Natural killer cell (primary cell): ENCODE measurements around the gene P3H3. TPM values are rescaled to one million over a fixed set of nuclear protein-coding genes. Genes with fewer than 3 reads are reported as not detected.
"Not testable (repeated sequence)": the region's sequence is repeated elsewhere in the genome, so short reads cannot be mapped to it uniquely, and the experiment has no call there.

Experiments used
- ATAC-seq, 3 donors: fragments of 150-1000 bp in 2 of 3; fragments of 200-7000 bp in 1 of 3; cut with Tn5 transposase; 1 replicate in 1 of 3; 2 replicates in 2 of 3; pipeline ENCODE4 v1.10.0; 2021; ENCODE audit warnings: mild to moderate bottlenecking in 2 of 3, moderate library complexity in 2 of 3
- DNase-seq, 2 donors: peaks; one replicate each; pipeline versions ENCODE4 v3.0.0 to v3.0.0-alpha.2; 2013 to 2021; ENCODE audit warnings: mixed read lengths in 1 of 2
- H3K27ac ChIP-seq: one replicate; pipeline ENCODE4 v1.5.1; 2013; ENCODE audit warnings: mild to moderate bottlenecking, low read length
- H3K27me3 ChIP-seq: one replicate; pipeline ENCODE4 v1.6.1; 2013; ENCODE audit warnings: low read length; ENCODE audit not compliant: control insufficient read depth, insufficient read depth
- H3K36me3 ChIP-seq: one replicate; pipeline ENCODE4 v1.6.1; 2013; ENCODE audit warnings: low read length; ENCODE audit not compliant: control insufficient read depth, insufficient read depth
- H3K4me1 ChIP-seq: one replicate; pipeline ENCODE4 v1.6.1; 2013; ENCODE audit warnings: low read length; ENCODE audit not compliant: control insufficient read depth, insufficient read depth
- H3K4me3 ChIP-seq: one replicate; pipeline ENCODE4 v1.5.1; 2013; ENCODE audit warnings: low read length
- H3K9me3 ChIP-seq: one replicate; pipeline ENCODE4 v1.6.1; 2013; ENCODE audit warnings: low read length; ENCODE audit not compliant: control insufficient read depth, insufficient read depth
- H3K27ac Mint-ChIP-seq, 2 donors: one replicate each; pipeline ENCODE4 v1.8.0; 2022; ENCODE audit warnings: mild to moderate bottlenecking in 2 of 2, mixed read lengths in 2 of 2, moderate library complexity in 1 of 2
- H3K27me3 Mint-ChIP-seq, 2 donors: one replicate each; pipeline ENCODE4 v1.8.0; 2022; ENCODE audit warnings: low read depth in 2 of 2, mixed read lengths in 2 of 2
- H3K36me3 Mint-ChIP-seq: one replicate; pipeline ENCODE4 v1.8.0; 2022; ENCODE audit warnings: mixed read lengths
- H3K4me1 Mint-ChIP-seq, 2 donors: one replicate each; pipeline ENCODE4 v1.8.0; 2022; ENCODE audit warnings: mixed read lengths in 2 of 2
- H3K4me3 Mint-ChIP-seq: one replicate; pipeline ENCODE4 v1.8.0; 2022; ENCODE audit warnings: mild to moderate bottlenecking, moderate library complexity, mixed read lengths
- H3K9me3 Mint-ChIP-seq, 2 donors: one replicate each; pipeline ENCODE4 v1.8.0; 2022; ENCODE audit warnings: mixed read lengths in 2 of 2
- WGBS: methylation state at CpG from one replicate; pipeline ENCODE4 v1.1.7; 2013; ENCODE audit warnings: missing lambda C conversion rate; ENCODE audit not compliant: insufficient coverage; 5-methylcytosine and 5-hydroxymethylcytosine counted together
- intact Hi-C: fragments of 100-400 bp; cut with micrococcal nuclease; formaldehyde crosslinking; loops from one replicate; pipeline ENCODE4 v1.14.2; 2022
- total RNA-seq, 4 donors: library from RNA; stranded (reverse); fragments of 120-200 nt in 1 of 4; gene quantifications; one replicate each; pipeline versions ENCODE4 v1.2.3 to v1.2.4, GENCODE V29; 2013 to 2022
- TF ChIP-seq, protein P1 (sequence below): fragments of 200-600 bp; IDR thresholded peaks from one replicate; pipeline ENCODE4 v1.8.0; 2022; ENCODE audit warnings: antibody characterized with exemption

The P3H3 gene
- total RNA-seq, 3 donors from 2014 or later (not counting 1 experiment from before 2014, with no cell fraction given): 0.72 to 1.8 TPM; not detected in 1

GRCh38 chr12:6863586-6864321 lies 35.5 kb downstream of the P3H3 start:
- intact Hi-C loops: no loop called here
- no peaks in the 10 kb centered on the region for H3K9me3 ChIP-seq
- no peaks in the 10 kb centered on the region for H3K27me3 Mint-ChIP-seq
- DNase-seq (no peak), ATAC-seq (no peak)
- H3K36me3 Mint-ChIP-seq: peaks cover 6% of the 10 kb centered on the region
- H3K4me1 Mint-ChIP-seq: peaks cover 6 to 12% of the 10 kb centered on the region in 2 donors
- no peaks in the 10 kb centered on the region for H3K9me3 Mint-ChIP-seq
- 97% methylated on average over 13 of the region's 16 CpGs for WGBS
- TF ChIP-seq, protein P1, sequence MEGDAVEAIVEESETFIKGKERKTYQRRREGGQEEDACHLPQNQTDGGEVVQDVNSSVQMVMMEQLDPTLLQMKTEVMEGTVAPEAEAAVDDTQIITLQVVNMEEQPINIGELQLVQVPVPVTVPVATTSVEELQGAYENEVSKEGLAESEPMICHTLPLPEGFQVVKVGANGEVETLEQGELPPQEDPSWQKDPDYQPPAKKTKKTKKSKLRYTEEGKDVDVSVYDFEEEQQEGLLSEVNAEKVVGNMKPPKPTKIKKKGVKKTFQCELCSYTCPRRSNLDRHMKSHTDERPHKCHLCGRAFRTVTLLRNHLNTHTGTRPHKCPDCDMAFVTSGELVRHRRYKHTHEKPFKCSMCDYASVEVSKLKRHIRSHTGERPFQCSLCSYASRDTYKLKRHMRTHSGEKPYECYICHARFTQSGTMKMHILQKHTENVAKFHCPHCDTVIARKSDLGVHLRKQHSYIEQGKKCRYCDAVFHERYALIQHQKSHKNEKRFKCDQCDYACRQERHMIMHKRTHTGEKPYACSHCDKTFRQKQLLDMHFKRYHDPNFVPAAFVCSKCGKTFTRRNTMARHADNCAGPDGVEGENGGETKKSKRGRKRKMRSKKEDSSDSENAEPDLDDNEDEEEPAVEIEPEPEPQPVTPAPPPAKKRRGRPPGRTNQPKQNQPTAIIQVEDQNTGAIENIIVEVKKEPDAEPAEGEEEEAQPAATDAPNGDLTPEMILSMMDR: no peak
- no peak overlapping the region for H3K27ac ChIP-seq
- no peak overlapping the region for H3K4me3 Mint-ChIP-seq
- no peak overlapping the region for H3K4me3 ChIP-seq
- no peak overlapping the region for H3K27ac Mint-ChIP-seq
- H3K27me3 ChIP-seq: no peaks in the 10 kb centered on the region
- H3K36me3 ChIP-seq: peaks cover 44% of the 10 kb centered on the region
- peaks cover 16% of the 10 kb centered on the region for H3K4me1 ChIP-seq

DNA sequence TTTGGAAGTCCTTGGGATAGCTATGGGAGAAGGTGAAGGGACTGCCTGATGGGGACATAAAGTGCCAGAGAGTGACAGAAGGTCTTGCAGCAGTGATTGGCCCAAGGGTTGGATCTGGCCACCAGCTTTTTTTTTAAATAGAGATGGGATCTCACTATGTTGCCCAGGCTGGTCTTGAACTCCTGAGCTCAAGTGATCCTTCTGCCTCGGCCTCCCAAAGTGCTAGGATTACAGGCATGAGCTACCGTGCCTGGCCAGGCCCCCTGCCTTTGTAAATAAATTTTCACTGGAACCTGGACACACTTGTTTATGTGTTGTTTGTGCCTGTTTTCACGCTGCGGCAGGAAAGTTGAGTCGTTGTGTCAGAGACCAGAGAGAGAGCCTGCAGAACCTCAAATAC lies 37.1 kb downstream of the P3H3 start:
- peaks cover 39% of the 10 kb centered on the region for H3K36me3 ChIP-seq
- H3K27ac ChIP-seq, DNase-seq, H3K27me3 Mint-ChIP-seq, H3K9me3 Mint-ChIP-seq, H3K27me3 ChIP-seq, intact Hi-C loops, H3K9me3 ChIP-seq, H3K36me3 Mint-ChIP-seq, ATAC-seq, H3K4me3 ChIP-seq: not testable (repeated sequence)
- 97% methylated on average over 5 of the region's 5 CpGs for WGBS
- Mint-ChIP-seq H3K4me3 (peak overlapping the region; percentile 9), H3K4me1 (peaks cover 19 to 23% of the 10 kb centered on the region in 2 donors), H3K27ac (peak overlapping the region in 1 of 2 donors; percentile 63)
- H3K4me1 ChIP-seq: peaks cover 30% of the 10 kb centered on the region

DNA sequence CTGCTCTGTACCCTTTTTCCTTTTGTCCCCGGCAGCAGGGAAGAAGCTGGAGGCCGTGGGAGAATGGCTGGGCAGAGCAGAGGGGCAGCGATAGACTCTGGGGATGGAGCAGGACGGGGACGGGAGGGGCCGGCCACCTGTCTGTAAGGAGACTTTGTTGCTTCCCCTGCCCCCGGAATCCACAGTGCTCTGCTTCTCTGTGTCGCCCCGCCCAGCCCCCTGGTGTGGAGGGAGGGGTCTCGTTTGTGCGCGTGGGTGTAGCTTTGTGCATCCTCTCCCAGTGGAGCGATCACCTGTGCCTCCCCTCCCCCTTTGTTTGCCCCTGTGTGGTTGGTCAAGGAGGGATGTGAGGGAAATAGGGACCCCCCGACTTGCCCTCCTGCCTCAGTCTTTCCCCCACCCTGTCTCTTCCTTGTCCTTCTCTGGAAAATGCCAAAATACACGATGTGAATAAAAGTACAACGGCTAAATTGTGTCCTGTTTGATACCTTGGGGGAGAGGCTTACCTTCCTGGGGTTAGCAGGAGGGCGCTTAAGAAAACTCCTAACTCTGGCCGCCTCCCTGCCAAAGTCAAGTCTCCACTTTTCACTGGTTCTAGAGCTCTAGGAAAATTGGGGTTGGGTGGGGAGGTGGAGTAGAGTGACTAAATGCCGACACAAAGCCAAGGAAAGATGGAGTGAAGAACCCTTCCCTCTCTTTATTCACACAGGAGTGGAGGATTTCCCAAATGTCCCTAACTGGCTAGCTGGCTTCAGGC lies 38.1 kb downstream of the P3H3 start:
- no peaks in the 10 kb centered on the region for H3K9me3 ChIP-seq
- H3K27me3 ChIP-seq: no peaks in the 10 kb centered on the region
- intact Hi-C loops: no loop called here
- peaks cover 26 to 34% of the 10 kb centered on the region in 2 donors for H3K4me1 Mint-ChIP-seq
- no peaks in the 10 kb centered on the region for H3K9me3 Mint-ChIP-seq
- H3K27me3 Mint-ChIP-seq: no peaks in the 10 kb centered on the region
- H3K4me3 Mint-ChIP-seq: peak overlapping the region; percentile 95
- 95% methylated on average over 13 of the region's 19 CpGs for WGBS
- DNase-seq (peak in 1 of 2 donors; percentile 30), ATAC-seq (no peak)
- peaks cover under 1% of the 10 kb centered on the region for H3K36me3 Mint-ChIP-seq
- peak overlapping the region; percentile 48 for H3K4me3 ChIP-seq
- peaks cover 36% of the 10 kb centered on the region for H3K4me1 ChIP-seq
- H3K27ac ChIP-seq: peak overlapping the region; percentile 71
- TF ChIP-seq, protein P1: no peak
- H3K27ac Mint-ChIP-seq: peak overlapping the region; percentile 74 to 84
- peaks cover 37% of the 10 kb centered on the region for H3K36me3 ChIP-seq

GRCh38 chr12:6866920-6867412 lies 38.8 kb downstream of the P3H3 start:
- peaks cover 42% of the 10 kb centered on the region for H3K4me1 ChIP-seq
- Mint-ChIP-seq H3K27me3 (no peaks in the 10 kb centered on the region), H3K36me3 (no peaks in the 10 kb centered on the region), H3K4me3 (peak overlapping the region; percentile 95), H3K27ac (peak overlapping the region; percentile 74 to 84), H3K4me1 (peaks cover 29 to 40% of the 10 kb centered on the region in 2 donors), H3K9me3 (no peaks in the 10 kb centered on the region)
- TF ChIP-seq, protein P1: no peak
- peak overlapping the region; percentile 48 for H3K4me3 ChIP-seq
- H3K36me3 ChIP-seq: peaks cover 35% of the 10 kb centered on the region
- intact Hi-C loops: no loop called here
- H3K27ac ChIP-seq: peak overlapping the region; percentile 71
- ATAC-seq: peak in 1 of 3 donors; percentile 1
- WGBS: 4% methylated on average over 33 of the region's 33 CpGs
- no peaks in the 10 kb centered on the region for H3K9me3 ChIP-seq
- no peaks in the 10 kb centered on the region for H3K27me3 ChIP-seq
- DNase-seq: no peak
